HG03469 (cell line): ENCODE data around the gene ITGAV.
A peak's percentile ranks its signal among the peaks of the same experiment; 100 is the strongest.
"Not testable (repeated sequence)": the region's sequence is repeated elsewhere in the genome, so short reads cannot be mapped to it uniquely, and the experiment has no call there.

ENCODE experiments used
- ATAC-seq: cut with Tn5 transposase; IDR thresholded peaks from one replicate; pipeline ENCODE4 v1.9.1; 2021; ENCODE audit warnings: mild to moderate bottlenecking, moderate library complexity, moderate number of reproducible peaks; ENCODE audit not compliant: unreplicated experiment

Gene ITGAV

DNA sequence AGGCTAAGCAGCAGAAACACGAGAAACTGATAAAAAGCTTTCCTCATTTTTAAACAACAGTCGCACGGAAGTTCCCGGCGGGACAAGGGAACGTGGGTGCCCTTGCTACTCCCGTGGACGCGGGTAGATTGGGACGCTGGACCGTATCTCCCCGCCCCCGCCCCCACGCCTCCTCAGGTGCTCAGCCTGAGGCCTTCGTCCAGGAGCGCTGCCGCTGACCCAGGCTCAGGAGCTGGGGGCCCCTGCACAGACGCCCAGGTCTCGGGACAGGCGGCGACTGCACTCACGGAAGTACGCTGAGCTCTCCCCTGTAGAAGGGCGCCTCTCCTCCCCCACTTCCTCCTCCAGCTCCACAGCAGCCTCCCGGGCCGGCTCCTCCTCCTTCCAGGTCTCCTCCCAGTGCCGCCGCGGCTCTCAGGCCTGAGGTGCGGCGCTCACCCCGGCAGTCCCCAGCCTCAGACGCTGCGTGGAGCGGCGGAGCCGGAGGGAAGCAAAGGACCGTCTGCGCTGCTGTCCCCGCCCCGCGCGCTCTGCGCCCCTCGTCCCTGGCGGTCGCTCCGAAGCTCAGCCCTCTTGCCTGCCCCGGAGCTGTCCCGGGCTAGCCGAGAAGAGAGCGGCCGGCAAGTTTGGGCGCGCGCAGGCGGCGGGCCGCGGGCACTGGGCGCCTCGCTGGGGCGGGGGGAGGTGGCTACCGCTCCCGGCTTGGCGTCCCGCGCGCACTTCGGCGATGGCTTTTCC is at the start of gene ITGAV:
Gene ITGAV, plus strand, starts transcription at position 445 of the 738 bp plus-strand sequence. Its CDS starts 283 bp downstream, at position 728.
- peak; percentile 94 for ATAC-seq

DNA sequence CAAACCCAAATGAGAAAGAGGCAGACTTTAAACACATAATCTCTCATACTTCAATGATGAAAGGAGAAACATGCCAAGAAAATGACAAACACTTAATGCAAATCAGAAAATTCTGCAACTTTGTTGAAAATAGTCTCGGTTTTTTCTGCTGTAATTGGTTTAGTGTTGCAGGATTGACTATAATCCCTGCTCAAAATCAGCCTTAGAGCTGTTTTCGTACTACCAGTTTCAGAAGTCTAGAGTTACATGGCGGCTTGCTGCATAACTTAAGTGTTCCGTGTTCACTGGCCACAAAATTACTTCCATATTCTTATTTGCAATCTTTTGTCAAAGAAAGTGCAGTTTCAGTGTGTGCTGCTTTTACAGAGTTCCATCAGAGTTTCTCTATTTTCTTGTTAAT is 48.9 kb upstream of the ITGAV start:
- ATAC-seq: no peak

DNA sequence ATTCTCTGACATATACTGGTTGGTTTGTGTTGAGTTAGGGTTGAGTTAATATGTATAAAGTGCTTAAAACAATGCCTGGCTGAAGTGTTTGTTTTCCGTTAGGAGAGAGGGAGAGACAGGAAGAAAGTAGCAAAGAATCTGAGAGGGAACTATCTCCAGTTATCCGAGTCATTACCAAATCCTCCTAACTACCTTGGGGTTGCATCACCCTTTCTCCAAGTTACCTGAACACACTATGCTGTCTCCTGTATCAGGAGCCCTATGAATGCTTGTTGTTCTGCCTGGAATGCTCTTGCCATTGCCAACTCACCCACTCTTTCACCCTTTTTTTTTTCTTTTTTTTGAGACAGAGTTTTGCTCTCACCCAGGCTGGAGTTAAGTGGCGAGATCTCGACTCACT is 47.9 kb upstream of the ITGAV start:
- ATAC-seq: no peak

DNA sequence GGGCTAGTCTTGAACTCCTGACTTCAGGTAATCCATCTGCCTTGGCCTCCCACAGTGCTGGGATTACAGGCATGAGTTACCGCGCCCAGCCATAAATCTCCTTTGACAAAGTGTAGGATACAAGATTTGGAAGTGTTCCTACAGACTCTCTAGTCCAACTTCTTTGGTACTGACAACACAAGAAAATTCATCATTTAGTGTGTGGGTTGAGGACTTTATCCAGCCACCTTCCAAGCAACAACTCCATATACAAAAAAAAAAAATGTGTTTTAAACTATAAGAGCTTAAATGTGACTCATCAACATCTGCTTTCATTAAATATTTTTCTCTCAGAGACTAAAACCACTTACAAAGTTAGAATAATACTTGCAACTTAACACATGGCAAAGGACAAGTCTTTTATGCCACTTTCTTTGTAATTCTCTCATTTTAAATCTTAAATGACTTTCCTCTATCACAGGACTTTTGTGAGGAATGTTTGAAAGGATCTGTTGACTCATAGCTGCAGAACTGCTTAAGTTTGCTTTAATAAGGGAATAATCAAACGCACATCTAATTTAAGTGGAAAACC is 46.2 kb upstream of the ITGAV start:
- no peak for ATAC-seq

DNA sequence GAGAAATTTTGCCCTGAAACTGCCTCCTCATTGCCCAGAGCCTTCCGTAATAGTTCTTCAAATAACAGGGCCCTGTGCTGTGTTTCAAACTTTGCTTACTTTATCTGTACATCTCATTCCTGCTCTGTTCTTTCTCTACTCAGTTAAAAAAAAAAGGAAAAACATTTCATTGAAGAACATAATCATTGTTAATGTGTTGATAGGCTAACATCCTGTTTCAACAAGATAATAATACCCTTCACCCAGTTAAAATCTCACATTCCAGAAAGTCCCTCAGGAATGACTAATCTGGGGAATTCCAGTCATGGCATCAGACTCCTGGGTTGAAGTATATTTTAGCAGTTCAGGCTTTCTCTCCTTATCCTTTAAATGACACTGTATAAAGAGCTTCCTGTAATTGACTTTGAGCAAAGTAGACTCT is 45.6 kb upstream of the ITGAV start:
- no peak for ATAC-seq

DNA sequence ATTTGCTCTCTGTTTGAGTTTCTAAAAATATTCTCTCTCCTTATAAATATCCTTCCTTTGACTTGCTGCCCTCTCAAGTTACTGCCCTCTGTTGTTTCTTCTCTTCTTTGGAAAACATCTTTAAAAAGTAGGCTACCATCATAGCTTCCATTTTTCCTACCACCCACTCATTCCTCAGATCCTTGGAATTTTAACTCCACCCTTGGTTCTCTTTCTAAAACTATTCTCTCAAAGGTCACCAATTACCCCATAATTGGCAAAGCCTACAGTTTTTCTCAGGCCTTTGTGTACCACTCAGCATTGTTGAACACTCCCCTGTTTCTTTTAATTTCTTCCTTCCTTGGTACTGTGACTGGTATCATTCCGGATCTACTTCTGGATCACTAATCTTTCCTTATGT is 43.0 kb upstream of the ITGAV start:
- ATAC-seq: no peak

DNA sequence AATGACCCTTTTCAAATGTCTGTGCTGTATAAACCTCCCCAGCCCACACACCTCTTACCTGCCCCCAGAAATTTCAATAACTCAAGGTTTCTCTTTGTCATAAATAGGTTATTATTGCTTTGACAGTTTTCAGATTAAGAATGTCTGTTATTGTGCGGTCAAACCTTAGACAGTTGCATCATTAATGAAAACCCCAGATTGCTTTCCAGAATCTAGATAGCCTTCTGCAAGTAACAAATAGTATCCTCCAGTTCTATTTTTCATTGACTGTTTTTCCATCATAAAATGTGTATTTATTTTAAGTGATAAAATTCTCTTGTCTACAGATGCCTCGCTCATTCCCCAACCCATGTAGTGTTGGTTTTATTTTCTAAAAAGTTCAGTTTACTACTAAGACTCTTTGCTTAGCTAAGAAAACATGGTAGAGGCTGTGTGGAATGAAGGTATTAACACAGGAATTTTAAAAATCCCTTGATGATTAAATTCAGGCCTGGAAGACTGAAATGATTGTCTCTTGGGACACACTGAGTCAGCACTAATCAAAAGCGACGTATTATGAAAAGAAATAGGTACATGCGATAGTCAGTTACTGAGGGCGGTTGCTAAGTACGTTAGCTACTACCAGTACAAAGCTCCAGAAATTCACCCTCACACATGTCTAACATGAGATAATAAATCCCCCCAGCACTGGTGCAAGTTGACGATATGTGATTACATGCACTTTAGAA is 38.4 kb upstream of the ITGAV start:
- ATAC-seq: no peak

DNA sequence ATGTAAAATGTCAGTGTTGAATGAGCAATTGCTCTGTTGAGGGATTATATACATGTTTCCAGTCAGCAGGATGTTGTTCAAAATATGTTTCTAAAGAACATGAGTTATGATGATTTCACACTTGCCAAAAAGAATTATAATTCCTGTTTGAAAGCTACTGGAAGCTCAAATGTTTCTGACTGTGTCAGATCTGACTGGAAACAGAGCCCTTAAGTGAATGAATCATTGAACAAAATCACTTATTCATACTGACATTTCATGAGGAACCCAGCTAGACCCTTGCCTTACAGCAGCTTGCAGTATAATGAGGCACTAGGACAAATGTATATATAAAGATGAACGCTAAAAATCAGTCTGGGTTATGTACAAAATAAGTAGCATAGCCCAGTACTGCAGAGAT is 35.4 kb upstream of the ITGAV start:
- no peak for ATAC-seq

DNA sequence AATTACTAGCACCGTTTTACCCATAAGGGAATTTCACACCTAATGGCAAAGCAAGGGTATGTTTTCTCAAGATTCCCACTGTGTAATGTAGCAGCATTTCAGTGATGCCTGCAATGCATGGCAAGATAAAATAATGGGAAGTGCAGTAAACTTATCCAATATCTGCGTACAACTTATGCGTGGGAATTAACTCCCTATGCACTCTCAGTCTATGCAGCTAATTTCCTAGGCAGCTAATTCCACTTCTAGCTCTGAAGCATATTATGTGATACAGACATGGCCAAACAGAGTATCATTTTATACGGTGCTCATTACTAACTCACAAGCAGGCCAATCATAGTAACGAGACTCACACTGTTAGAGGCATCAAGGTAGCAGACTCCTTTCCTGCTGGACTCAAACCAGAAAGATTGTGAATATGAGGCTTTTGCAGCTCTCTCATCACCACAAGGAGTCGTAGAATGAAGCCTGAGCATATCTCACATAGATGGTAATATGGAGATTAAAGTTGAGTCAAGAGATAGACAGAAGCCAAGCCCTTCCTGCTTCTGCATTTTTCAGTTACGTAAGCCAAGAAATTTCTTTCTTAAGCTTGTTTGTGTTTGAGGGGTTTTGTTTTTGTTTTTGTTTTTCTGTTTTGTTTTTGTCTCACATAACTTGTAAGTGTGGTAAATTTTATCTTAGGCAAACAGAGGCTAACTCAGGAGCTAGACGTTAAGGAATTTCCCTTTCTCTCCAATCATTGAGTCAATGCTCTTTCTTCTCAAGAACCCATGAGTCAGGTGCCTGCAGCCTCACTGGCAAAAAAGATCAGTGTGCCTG is 34.8 kb upstream of the ITGAV start:
- ATAC-seq: no peak

DNA sequence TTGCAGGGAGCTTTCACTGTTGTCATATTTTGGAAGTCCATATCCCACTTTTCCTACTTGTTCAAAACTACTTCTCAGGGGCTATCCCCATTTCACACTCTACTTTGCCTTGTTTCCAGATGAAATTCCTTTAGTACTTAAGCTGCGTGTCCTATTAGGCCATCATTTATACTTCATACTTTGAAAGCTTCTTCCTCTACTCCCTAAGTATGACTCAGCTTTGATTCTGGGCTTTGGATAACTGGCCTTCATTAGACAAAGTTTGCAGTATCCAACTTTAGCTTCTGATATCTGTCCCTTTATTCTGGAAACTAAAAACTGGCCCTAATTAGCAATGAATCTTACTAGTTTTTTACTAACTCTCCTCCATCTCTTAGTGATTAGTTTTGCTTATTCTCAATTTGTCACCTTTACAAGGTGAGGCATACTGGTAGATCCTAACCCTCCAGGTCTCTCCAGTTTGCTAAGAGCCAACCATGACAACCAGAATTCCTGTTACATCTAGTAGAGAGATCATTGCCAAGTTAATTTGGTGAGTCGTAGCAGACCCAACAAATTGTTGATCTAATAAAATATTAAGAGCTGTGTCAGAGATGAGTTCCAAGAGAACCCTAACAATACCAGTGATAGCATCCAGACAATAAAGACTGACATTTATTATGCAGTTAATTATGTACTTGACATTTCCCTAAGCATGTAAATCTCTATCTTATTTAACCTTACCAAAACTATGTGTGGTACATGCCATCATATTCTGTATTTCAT is 31.2 kb upstream of the ITGAV start:
- no peak for ATAC-seq

DNA sequence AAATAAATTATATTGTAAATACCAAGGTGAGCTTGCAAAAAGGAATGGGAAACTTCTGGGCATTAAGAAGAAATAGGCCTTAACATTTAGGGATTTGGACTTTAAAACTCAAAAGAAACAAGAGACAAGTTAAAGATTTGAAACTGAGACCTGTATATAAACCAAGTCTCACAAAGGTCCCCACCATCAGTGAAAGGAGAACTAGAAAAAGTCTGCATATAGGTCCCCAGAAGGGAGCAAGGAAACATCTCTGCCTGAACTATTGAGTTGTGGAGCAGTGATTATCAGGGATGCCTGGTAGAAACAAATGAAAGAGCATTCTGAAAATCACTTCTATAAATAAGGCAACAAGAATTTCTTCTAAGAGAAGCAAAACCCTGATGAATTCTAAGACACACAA is 30.5 kb upstream of the ITGAV start:
- ATAC-seq: peak; percentile 31

DNA sequence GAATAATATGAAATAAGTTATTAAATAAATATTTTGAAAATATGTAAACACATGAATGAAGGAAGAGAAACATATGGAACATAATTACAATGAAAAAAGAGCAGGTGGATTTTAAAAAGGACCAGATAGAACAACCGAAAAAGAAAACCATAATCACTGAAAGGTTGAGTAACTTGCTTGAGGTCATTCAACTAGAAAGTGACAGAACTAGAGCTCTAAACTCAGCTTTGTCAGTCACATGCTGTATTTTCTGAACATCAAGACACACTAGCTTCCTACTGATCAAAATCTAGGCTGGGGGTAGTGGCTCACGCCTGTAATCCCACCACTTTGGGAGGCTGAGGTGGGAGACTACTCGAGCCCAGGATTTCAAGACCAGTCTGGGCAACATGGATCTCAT is 30.0 kb upstream of the ITGAV start:
- ATAC-seq: peak; percentile 70

DNA sequence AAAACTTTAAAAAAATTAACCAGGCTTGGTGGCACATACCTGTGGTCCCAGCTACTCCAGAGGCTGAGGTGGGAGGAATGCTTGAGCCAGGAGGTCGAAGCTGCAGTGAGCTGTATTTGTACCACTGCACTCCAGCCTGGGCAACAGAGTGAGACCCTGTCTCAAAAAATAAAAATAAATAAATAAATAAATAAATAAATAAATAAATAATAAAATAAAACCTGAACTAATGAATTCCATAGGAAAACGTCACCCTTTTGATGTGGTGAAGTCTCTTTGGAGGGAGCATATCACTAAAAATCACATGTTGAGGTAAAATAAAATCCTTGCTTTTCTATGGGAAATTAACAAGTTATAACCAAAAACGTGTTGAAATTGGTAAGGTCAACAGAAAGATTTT is 29.6 kb upstream of the ITGAV start:
- ATAC-seq: no peak

DNA sequence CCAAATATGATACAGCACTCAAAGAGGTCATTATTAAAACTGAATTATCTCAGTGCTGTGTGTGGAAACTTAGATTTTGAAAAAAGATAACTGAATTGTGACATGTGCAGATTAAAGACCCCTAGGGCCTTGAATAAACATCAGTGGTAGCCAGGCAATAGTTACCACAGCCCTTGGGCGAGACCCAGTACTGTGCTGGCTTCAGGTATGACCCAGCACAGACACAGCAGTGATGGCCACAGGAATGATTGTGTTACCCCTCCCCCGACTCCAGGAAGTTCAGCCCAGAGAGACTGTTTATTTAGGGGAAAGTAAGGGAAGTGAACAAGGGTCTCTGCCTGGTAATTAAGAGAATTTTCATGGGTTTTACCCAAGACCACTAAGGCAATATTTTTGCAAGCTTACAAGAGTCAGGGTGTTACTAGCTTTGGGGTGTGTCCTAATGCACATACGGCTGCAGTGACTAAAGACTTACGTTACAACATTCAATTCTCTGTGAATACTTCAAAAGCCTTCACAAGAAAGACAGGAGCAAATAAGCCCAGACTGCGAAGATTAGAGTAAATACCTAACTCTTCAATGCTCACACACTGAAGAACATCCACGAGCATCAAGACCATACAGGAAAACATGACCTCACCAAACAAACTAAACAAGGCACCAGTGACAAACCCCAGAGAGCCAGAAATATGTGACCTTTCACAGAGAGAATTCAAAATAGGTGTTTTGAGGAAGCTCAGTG is 28.2 kb upstream of the ITGAV start:
- ATAC-seq: no peak

DNA sequence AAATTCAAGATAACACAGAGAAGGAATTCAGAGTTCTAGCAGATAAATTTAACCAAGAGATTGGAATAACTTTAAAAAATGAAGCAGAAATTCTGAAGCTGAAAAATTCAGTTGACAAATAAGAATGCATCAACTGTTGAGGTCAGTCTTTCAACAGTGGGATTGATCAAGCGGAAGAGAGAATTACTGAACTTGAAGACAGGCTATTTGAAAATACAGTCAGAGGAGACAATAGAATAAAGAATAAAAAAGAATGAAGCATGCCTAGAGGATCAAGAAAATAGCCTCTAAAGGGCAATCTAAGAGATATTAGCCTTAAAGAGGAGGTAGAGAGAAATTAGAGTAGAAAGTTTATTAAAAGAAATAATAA is 27.7 kb upstream of the ITGAV start:
- ATAC-seq: no peak

DNA sequence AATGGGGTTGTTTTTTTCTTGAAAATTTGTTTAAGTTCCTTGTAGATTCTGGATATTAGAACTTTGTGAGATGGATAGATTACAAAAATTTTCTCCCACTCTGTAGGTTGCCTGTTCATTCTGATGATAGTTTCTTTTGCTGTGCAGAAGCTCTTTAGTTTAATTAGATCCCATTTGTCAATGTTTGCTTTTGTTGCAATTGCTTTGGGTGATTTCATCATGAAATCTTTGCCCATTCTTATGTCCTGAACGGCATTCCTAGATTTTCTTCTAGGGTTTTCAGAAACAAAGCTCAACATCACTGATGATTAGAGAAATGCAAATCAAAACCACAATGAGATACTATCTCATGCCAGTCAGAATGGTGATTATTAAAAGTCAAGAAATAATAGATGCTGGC is 21.3 kb upstream of the ITGAV start:
- not testable (repeated sequence) for ATAC-seq

DNA sequence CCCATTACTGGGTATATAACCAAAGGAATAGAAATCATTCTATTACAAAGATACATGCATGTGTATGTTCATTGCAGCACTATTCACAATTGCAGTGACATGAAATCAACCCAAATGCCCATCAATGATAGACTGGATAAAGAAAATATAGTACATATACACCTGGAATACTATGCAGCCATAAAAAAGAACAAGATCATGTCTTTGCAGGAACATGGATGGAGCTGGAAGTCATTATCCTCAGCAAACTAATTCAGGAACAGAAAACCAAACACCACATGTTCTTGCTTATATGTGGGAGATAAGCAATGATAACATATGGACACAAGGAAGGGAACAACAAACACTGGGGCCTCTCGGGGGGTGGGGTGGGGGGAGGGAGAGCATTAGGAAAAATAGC is 20.7 kb upstream of the ITGAV start:
- not testable (repeated sequence) for ATAC-seq

DNA sequence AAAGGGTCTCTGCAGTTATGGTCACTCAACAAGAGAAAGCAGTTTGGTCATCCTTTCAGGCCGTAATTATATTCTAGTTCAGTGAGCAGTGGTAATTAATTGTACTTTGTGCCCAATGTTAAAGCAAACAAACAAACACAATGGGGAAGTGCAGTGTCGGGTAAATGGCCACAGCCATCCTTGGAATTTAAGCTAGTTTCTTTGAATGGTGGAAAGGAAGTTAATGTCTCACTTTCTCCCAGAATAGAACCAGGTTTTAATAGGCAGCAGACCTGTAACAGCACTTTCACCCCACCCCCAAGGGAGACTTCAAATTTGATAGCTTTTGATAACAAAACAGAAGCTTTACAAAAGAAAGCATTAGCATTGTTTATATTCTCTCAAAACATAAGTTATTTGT is 20.0 kb upstream of the ITGAV start:
- ATAC-seq: no peak

DNA sequence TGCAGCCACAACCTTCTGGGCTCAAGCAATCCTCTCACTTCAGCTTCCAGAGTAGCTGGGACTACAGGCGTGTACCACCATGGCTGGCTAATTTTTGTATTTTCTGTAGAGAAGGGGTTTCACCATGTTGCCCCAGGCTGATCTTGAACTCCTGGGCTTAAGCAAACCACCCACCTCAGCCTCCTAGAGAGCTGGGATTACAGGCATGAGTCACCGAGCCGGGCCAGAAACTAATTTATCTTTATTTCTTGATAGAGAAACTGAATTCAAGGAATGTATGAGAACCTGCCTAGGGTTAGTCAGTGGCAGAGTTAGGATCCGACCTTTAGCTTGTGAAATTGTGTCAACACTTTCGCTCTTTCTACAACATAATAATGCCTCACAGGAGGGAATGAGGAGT is 19.3 kb upstream of the ITGAV start:
- ATAC-seq: no peak

DNA sequence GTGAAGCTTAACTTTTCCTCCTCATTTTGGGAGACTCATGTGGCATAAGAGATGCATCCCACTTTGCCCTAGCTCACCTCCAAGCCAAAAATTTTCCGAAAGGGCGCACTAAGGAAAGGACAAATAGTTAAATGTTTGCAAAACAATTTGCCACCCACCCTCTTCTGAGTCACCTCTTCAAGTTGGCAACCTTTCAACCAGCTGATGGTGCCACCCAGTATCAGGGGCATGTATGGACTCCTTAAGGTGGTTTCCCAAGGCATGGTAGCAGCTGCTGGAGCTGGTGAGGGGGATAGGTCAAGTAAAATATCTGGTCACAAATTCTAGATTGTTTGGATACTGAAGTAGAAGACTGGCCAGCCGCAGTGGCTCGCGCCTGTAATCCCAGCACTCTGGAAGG is 17.2 kb upstream of the ITGAV start:
- ATAC-seq: no peak
